ENCODE data around the gene HIBCH.

DNA sequence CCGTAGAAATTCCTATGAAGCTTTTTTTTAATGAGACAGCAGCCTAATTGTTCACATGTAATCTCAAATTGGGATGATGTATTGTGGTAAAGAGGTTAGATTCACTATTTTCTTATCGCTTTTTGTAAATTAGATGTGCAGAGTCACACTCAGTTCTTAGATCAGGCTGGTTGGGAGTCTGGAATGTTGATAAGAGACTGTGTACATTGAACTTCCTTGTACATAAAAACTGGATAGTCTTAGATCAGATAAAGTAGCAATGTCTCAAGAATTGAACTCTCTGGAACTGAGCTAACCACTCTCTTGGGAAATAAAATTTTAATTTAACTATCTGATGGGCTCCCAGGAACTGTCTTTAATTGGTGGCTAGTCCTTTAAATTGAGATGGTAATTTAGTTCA, 149.0 kb downstream of the HIBCH start:
- no peak for TF ChIP-seq POLR2A (IDR thresholded peaks at IDR 0.05)
- TF ChIP-seq, protein P1, sequence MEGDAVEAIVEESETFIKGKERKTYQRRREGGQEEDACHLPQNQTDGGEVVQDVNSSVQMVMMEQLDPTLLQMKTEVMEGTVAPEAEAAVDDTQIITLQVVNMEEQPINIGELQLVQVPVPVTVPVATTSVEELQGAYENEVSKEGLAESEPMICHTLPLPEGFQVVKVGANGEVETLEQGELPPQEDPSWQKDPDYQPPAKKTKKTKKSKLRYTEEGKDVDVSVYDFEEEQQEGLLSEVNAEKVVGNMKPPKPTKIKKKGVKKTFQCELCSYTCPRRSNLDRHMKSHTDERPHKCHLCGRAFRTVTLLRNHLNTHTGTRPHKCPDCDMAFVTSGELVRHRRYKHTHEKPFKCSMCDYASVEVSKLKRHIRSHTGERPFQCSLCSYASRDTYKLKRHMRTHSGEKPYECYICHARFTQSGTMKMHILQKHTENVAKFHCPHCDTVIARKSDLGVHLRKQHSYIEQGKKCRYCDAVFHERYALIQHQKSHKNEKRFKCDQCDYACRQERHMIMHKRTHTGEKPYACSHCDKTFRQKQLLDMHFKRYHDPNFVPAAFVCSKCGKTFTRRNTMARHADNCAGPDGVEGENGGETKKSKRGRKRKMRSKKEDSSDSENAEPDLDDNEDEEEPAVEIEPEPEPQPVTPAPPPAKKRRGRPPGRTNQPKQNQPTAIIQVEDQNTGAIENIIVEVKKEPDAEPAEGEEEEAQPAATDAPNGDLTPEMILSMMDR (IDR thresholded peaks at IDR 0.05): no peak
